ENCODE results near the gene SCAMP4. TPM values are rescaled to one million over a fixed set of nuclear protein-coding genes. Genes with fewer than 3 reads are reported as not detected.

Gene SCAMP4
- total and polyA plus RNA-seq, 2 experiments from 2014 or later = 53.7 to 62.5 TPM

DNA sequence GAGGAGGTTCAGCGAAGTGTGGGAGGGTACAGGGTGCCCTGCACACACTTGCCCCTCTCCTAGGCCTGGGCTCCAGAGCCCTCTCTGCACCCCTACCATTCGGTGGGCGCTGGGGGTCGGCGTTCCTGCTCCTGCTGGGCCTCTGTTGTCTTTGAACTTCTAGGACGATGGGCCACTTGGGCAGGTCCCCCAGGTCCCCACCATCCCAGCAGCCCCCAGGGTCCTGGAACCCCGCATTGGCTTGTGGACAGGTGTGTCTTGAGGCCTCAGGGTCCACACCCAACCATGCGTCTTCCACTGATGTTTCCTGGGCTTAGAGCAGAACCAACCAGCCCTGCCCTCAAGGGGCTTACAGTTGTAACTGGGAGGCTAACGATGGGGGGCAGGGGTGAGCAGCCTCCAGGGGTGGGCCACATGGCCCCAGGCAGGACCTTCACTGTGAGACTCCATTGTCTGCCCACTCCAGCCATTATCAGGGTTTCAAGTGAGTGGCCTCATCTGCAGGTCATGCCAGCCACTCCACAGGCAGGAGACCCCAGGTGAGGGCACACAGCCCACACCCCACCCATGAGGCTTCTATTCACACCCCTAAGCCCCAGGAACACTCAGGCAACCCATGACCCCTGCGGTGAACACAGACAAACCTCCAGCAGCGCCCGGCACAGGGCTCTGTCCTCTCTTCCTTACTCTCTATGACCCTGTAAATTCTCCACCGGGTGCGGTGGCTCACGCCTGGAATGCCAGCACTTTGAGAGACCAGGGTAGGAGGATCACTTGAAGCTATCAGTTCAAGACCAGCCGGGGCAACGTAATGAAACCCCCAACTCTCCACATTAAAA is 39.8 kb upstream of the SCAMP4 start:
- TF ChIP-seq, protein P1, sequence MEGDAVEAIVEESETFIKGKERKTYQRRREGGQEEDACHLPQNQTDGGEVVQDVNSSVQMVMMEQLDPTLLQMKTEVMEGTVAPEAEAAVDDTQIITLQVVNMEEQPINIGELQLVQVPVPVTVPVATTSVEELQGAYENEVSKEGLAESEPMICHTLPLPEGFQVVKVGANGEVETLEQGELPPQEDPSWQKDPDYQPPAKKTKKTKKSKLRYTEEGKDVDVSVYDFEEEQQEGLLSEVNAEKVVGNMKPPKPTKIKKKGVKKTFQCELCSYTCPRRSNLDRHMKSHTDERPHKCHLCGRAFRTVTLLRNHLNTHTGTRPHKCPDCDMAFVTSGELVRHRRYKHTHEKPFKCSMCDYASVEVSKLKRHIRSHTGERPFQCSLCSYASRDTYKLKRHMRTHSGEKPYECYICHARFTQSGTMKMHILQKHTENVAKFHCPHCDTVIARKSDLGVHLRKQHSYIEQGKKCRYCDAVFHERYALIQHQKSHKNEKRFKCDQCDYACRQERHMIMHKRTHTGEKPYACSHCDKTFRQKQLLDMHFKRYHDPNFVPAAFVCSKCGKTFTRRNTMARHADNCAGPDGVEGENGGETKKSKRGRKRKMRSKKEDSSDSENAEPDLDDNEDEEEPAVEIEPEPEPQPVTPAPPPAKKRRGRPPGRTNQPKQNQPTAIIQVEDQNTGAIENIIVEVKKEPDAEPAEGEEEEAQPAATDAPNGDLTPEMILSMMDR (IDR thresholded peaks at IDR 0.05; ENCODE audit: low read depth, low read length) = no peak
- H3K36me3 ChIP-seq = no peaks in the 10 kb centered on the region
- no peak overlapping the region for H3K4me3 ChIP-seq
- H3K9me3 ChIP-seq (ENCODE audit: low read depth) = no peaks in the 10 kb centered on the region
- no peak for DNase-seq (ENCODE audit: low read depth in 1 of 2, low spot score in 1 of 2)
- H3K4me1 ChIP-seq (ENCODE audit: low read depth) = peaks cover 3% of the 10 kb centered on the region
- peak overlapping the region; percentile 76 for H3K27ac ChIP-seq
- peaks cover 3% of the 10 kb centered on the region for H3K27me3 ChIP-seq

DNA sequence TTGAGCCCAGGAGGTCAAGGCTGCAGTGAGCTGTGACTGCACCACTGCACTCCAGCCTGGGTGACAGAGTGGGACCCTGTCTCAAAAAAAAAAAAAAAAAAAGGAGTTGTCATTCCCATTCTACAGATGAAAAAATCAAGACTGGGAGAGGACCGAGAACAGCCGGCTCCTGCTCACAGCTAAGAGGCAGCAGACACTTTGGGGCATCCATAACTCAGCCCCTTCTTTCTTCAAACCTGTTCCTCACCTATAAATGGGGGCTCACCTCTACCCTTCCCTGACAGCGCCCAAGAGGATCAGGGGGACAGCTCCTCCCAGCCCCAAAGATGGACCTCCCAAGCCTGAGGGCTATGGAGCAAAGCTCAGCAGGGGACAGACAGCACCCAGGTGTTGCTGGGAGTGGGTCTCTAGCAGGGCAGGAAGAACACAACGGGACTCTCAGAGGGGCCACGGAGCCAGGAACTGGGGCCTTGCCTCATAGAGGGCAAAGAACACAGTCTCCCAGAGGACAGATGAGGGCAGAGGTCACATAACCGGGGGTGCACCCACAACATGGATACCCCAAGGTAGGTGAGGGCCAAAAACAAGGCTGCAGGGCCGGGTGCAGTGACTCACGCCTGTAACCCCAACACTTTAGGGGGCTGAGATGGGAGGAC is 38.4 kb upstream of the SCAMP4 start:
- no peak overlapping the region for H3K4me3 ChIP-seq
- no peaks in the 10 kb centered on the region for H3K9me3 ChIP-seq (ENCODE audit: low read depth)
- TF ChIP-seq, protein P1 (IDR thresholded peaks at IDR 0.05; ENCODE audit: low read depth, low read length) = no peak
- H3K27me3 ChIP-seq = peaks cover 3% of the 10 kb centered on the region
- no peaks in the 10 kb centered on the region for H3K36me3 ChIP-seq
- no peak for DNase-seq (ENCODE audit: low read depth in 1 of 2, low spot score in 1 of 2)
- no peaks in the 10 kb centered on the region for H3K4me1 ChIP-seq (ENCODE audit: low read depth)
- no peak overlapping the region for H3K27ac ChIP-seq

DNA sequence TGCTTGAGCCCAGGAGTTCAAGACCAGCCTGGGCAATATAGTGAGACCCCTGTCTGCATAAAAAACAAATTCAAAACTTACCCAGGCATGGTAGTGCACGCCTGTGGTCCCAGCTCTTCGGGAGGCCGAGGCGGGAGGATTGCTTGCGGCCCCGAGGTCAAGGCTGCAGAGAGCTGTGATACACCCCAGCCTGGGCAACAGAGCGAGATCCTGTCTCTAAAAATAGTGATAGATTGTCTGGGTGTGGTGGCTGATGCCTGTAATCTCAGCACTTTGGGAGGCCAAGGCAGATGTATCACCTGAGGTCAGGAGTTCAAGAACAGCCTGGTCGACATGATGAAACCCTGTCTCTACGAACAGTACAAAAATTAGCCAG is 37.9 kb upstream of the SCAMP4 start:
- DNase-seq (ENCODE audit: low read depth in 1 of 2, low spot score in 1 of 2) = no peak
- H3K27me3 ChIP-seq = peaks cover 1% of the 10 kb centered on the region
- no peaks in the 10 kb centered on the region for H3K9me3 ChIP-seq (ENCODE audit: low read depth)
- H3K27ac ChIP-seq = no peak overlapping the region
- no peaks in the 10 kb centered on the region for H3K4me1 ChIP-seq (ENCODE audit: low read depth)
- TF ChIP-seq, protein P1 (IDR thresholded peaks at IDR 0.05; ENCODE audit: low read depth, low read length) = no peak
- H3K36me3 ChIP-seq = no peaks in the 10 kb centered on the region
- no peak overlapping the region for H3K4me3 ChIP-seq

DNA sequence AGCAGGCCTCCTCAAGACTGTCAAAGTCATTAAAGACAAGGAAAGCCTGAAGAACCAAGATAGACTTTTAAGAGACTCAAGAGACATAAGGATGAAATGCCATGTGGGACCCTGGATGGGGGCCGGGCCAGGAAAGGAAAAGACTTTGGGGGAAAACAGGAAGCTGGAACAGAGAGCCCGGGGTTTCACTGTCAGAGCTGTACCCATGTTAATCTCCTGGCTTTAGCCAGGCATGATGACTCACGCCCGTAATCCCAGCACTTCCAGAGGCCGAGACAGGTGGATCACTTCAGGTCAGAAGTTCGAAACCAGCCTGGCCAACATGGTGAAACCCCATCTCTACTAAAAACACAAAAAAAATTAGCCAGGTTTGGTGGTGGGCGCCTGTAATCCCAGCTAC is 36.2 kb upstream of the SCAMP4 start:
- DNase-seq (ENCODE audit: low read depth in 1 of 2, low spot score in 1 of 2) = no peak
- TF ChIP-seq, protein P1 (IDR thresholded peaks at IDR 0.05; ENCODE audit: low read depth, low read length) = no peak
- Histone ChIP-seq H3K4me1 (ENCODE audit: low read depth) (peaks cover 1% of the 10 kb centered on the region), H3K27me3 (no peaks in the 10 kb centered on the region), H3K9me3 (ENCODE audit: low read depth) (no peaks in the 10 kb centered on the region), H3K4me3 (no peak overlapping the region), H3K36me3 (no peaks in the 10 kb centered on the region), H3K27ac (no peak overlapping the region)

DNA sequence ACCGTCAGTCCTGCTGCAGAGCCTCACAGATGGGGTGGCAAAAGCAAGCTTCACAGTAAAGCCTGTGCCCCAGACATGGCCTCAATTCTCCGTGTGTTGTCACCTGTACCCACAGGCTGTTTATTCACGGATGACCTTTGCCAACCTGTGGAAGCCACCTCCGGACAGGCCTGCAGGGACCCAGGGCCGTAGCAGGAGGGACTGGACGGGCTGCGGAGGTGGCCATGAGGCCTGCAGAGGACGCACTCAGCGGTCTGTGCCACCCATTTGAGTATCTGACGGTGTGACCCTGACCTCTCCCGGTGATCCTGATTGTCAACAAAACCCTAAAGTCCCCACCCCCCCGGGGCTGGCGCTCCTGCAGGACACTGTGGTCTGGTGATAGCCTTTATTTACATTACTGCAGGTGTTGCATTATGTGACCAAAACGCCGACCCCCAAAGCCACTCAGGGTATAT is 34.0 kb upstream of the SCAMP4 start:
- no peaks in the 10 kb centered on the region for H3K36me3 ChIP-seq
- H3K4me3 ChIP-seq = no peak overlapping the region
- TF ChIP-seq, protein P1 (IDR thresholded peaks at IDR 0.05; ENCODE audit: low read depth, low read length) = no peak
- H3K9me3 ChIP-seq (ENCODE audit: low read depth) = no peaks in the 10 kb centered on the region
- no peak overlapping the region for H3K27ac ChIP-seq
- H3K27me3 ChIP-seq = no peaks in the 10 kb centered on the region
- no peak for DNase-seq (ENCODE audit: low read depth in 1 of 2, low spot score in 1 of 2)
- peaks cover 12% of the 10 kb centered on the region for H3K4me1 ChIP-seq (ENCODE audit: low read depth)
